ENCODE measurements around the gene C10orf67.

DNA sequence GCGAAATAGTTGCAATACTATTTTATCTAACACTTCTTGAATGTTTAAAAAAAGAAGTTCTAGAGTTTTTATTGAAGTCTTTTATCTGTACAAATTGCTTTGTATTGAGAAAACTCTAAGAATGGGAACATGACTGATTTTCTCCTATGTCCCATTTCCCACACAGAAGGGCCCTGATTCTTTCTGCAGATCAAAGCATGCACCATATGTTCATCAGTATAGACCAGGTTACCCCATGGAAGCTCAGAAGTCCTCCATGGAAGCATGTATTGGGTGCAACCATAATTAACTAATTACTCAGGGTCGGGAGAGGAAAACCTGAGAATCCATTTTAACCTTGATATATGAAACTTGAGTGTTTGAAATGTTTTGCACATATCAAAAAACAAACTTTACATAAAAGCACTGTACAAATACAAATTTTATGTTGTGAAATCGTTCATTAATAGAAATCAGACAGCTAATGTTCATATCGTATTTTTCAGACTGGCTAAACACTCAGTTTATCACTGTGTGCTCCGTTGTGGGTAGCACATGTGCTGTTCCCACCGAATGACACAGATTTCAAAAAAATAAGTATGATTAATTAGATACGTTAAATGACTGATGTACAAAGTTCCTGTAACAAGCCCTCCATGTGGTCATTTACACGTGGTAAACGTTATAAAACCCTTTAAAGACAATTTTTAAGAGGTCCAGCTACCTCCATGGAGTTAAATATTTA is 81.0 kb downstream of the C10orf67 start:
- TF ChIP-seq, protein P1, sequence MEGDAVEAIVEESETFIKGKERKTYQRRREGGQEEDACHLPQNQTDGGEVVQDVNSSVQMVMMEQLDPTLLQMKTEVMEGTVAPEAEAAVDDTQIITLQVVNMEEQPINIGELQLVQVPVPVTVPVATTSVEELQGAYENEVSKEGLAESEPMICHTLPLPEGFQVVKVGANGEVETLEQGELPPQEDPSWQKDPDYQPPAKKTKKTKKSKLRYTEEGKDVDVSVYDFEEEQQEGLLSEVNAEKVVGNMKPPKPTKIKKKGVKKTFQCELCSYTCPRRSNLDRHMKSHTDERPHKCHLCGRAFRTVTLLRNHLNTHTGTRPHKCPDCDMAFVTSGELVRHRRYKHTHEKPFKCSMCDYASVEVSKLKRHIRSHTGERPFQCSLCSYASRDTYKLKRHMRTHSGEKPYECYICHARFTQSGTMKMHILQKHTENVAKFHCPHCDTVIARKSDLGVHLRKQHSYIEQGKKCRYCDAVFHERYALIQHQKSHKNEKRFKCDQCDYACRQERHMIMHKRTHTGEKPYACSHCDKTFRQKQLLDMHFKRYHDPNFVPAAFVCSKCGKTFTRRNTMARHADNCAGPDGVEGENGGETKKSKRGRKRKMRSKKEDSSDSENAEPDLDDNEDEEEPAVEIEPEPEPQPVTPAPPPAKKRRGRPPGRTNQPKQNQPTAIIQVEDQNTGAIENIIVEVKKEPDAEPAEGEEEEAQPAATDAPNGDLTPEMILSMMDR (IDR thresholded peaks at IDR 0.05) = no peak
- no peak for TF ChIP-seq POLR2A (IDR thresholded peaks at IDR 0.05)
